ENCODE results near the gene CHST1.

DNA sequence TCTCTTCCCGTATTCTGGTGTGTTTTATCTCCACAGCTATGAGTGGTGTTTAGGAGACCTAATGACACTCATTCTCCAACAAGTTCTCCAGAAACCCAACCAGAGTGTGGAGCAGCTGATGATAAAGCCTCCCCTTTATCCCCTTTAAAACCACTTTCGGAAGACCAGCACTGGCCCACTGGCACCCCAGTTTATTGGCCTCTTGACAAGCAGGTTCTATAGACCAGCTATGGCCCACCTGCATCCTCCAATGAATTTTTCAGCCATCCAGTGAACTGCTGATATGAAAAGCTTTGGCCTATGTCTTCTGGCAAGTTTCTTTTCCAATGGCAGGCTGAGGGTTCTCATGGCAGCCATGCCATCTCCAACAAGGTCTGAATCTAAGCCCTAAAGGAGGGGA, 27.4 kb downstream of the CHST1 start:
- TF ChIP-seq CTCF (IDR thresholded peaks at IDR 0.05), result no peak
- no peak for TF ChIP-seq POLR2A (IDR thresholded peaks at IDR 0.05)

Data from testis (tissue), 2 donors.